Mesendoderm (in vitro differentiated cells): ENCODE results near the gene LRRC74B.

Experiments used
- DNase-seq: peaks from one replicate; pipeline ENCODE4 v3.0.0; 2013
- H2AK5ac ChIP-seq: 2 replicates; pipeline ENCODE4 v1.6.1; 2013; ENCODE audit warnings: low read length, inconsistent platforms
- H2BK120ac ChIP-seq: 2 replicates; pipeline ENCODE4 v1.6.1; 2013; ENCODE audit warnings: low read depth, mild to moderate bottlenecking, low read length, moderate library complexity, mixed read lengths
- H2BK15ac ChIP-seq: replicated peaks from 2 replicates; pipeline ENCODE4 v1.6.1; 2013; ENCODE audit warnings: low read depth, mild to moderate bottlenecking, moderate library complexity
- H2BK5ac ChIP-seq: 2 replicates; pipeline ENCODE4 v1.6.1; 2013; ENCODE audit warnings: low read length, inconsistent platforms
- H3K18ac ChIP-seq: 2 replicates; pipeline ENCODE4 v1.6.1; 2013; ENCODE audit warnings: mild to moderate bottlenecking, low read length, mixed read lengths
- H3K23ac ChIP-seq: one replicate; pipeline ENCODE4 v1.6.1; 2013; ENCODE audit warnings: low read length
- H3K27ac ChIP-seq: 2 replicates; pipeline ENCODE4 v1.5.1; 2013; ENCODE audit warnings: low read depth, mild to moderate bottlenecking, inconsistent platforms, low read length, moderate library complexity
- H3K27me3 ChIP-seq: 2 replicates; pipeline ENCODE4 v1.6.1; 2013; ENCODE audit warnings: low read length, control low read depth, mild to moderate bottlenecking, inconsistent platforms; ENCODE audit not compliant: insufficient read depth, poor library complexity
- H3K36me3 ChIP-seq: 2 replicates; pipeline ENCODE4 v1.6.1; 2013; ENCODE audit warnings: low read length, inconsistent platforms; ENCODE audit not compliant: control insufficient read depth, insufficient read depth
- H3K4ac ChIP-seq: one replicate; pipeline ENCODE4 v1.6.1; 2013; ENCODE audit warnings: low read depth, mild to moderate bottlenecking, low read length, moderate library complexity
- H3K4me1 ChIP-seq: 2 replicates; pipeline ENCODE4 v1.6.1; 2013; ENCODE audit warnings: low read depth, low read length, inconsistent platforms; ENCODE audit not compliant: control insufficient read depth
- H3K4me2 ChIP-seq: 2 replicates; pipeline ENCODE4 v1.6.1; 2013; ENCODE audit warnings: low read length
- H3K4me3 ChIP-seq: 2 replicates; pipeline ENCODE4 v1.5.1; 2013; ENCODE audit warnings: mild to moderate bottlenecking, low read length
- H3K56ac ChIP-seq: one replicate; pipeline ENCODE4 v1.6.1; 2013; ENCODE audit warnings: low read length
- H3K79me1 ChIP-seq: 2 replicates; pipeline ENCODE4 v1.6.1; 2013; ENCODE audit warnings: low read length, inconsistent platforms
- H3K79me2 ChIP-seq: 2 replicates; pipeline ENCODE4 v1.6.1; 2013; ENCODE audit warnings: mild to moderate bottlenecking, low read length; ENCODE audit not compliant: control insufficient read depth, insufficient read depth
- H3K9ac ChIP-seq: 2 replicates; pipeline ENCODE4 v1.6.1; 2013; ENCODE audit warnings: low read length, inconsistent platforms
- H4K5ac ChIP-seq: one replicate; pipeline ENCODE4 v1.6.1; 2013; ENCODE audit warnings: low read length
- H4K8ac ChIP-seq: one replicate; pipeline ENCODE4 v1.6.1; 2013; ENCODE audit warnings: low read depth, mild to moderate bottlenecking, control low read depth, low read length, moderate library complexity
- WGBS: extraction: QIAGEN DNeasy Blood & Tissue Kit; methylation state at CpG from one replicate; pipeline ENCODE4 v1.1.7; 2013; ENCODE audit warnings: low lambda C conversion rate, missing lambda C conversion rate; ENCODE audit not compliant: insufficient coverage; ENCODE audit errors: extremely low coverage; 5-methylcytosine and 5-hydroxymethylcytosine counted together

The LRRC74B gene

GRCh38 chr22:21026783-21027692 lies 18.7 kb upstream of the LRRC74B start:
- H3K4me3 ChIP-seq = no peak overlapping the region
- no peaks in the 10 kb centered on the region for H3K4me1 ChIP-seq
- no peaks in the 10 kb centered on the region for H3K79me1 ChIP-seq
- H2BK120ac ChIP-seq = no peak overlapping the region
- no peak overlapping the region for H3K4ac ChIP-seq
- H3K79me2 ChIP-seq = no peaks in the 10 kb centered on the region
- DNase-seq = no peak
- H4K5ac ChIP-seq = no peak overlapping the region
- no peaks in the 10 kb centered on the region for H3K36me3 ChIP-seq
- H3K27me3 ChIP-seq = no peaks in the 10 kb centered on the region
- no peak overlapping the region for H3K18ac ChIP-seq
- WGBS = no CpG with 5 or more reads among the region's 14 CpGs
- H3K27ac ChIP-seq = no peak overlapping the region
- H2BK15ac ChIP-seq = no peak overlapping the region
- H3K9ac ChIP-seq = no peak overlapping the region
- no peak overlapping the region for H3K4me2 ChIP-seq
- no peak overlapping the region for H3K56ac ChIP-seq
- no peak overlapping the region for H3K23ac ChIP-seq
- H4K8ac ChIP-seq = no peak overlapping the region
- H2AK5ac ChIP-seq = no peak overlapping the region
- no peak overlapping the region for H2BK5ac ChIP-seq

GRCh38 chr22:21028277-21029251 lies 17.2 kb upstream of the LRRC74B start:
- Histone ChIP-seq H4K8ac (no peak overlapping the region), H3K18ac (no peak overlapping the region), H3K4me2 (no peak overlapping the region), H3K56ac (no peak overlapping the region), H2AK5ac (no peak overlapping the region), H3K4ac (no peak overlapping the region), H3K4me3 (no peak overlapping the region), H3K27me3 (no peaks in the 10 kb centered on the region), H2BK5ac (no peak overlapping the region), H2BK15ac (no peak overlapping the region), H3K79me2 (no peaks in the 10 kb centered on the region), H2BK120ac (no peak overlapping the region), H3K9ac (no peak overlapping the region), H3K36me3 (no peaks in the 10 kb centered on the region), H3K4me1 (no peaks in the 10 kb centered on the region), H3K27ac (no peak overlapping the region), H3K23ac (no peak overlapping the region), H3K79me1 (no peaks in the 10 kb centered on the region), H4K5ac (no peak overlapping the region)
- no CpG with 5 or more reads among the region's 13 CpGs for WGBS
- DNase-seq = no peak

GRCh38 chr22:21029486-21030025 lies 16.2 kb upstream of the LRRC74B start:
- no peak for DNase-seq
- no peak overlapping the region for H3K56ac ChIP-seq
- WGBS = no CpG with 5 or more reads among the region's 12 CpGs
- H3K27me3 ChIP-seq = no peaks in the 10 kb centered on the region
- H4K5ac ChIP-seq = no peak overlapping the region
- H3K36me3 ChIP-seq = no peaks in the 10 kb centered on the region
- no peak overlapping the region for H3K4me2 ChIP-seq
- no peak overlapping the region for H4K8ac ChIP-seq
- no peak overlapping the region for H3K4ac ChIP-seq
- no peak overlapping the region for H3K9ac ChIP-seq
- no peak overlapping the region for H3K18ac ChIP-seq
- no peak overlapping the region for H2AK5ac ChIP-seq
- H2BK120ac ChIP-seq = no peak overlapping the region
- H3K79me2 ChIP-seq = no peaks in the 10 kb centered on the region
- no peak overlapping the region for H2BK15ac ChIP-seq
- H3K4me3 ChIP-seq = no peak overlapping the region
- H3K79me1 ChIP-seq = no peaks in the 10 kb centered on the region
- H3K27ac ChIP-seq = no peak overlapping the region
- H3K4me1 ChIP-seq = no peaks in the 10 kb centered on the region
- no peak overlapping the region for H2BK5ac ChIP-seq
- H3K23ac ChIP-seq = no peak overlapping the region

- no peak overlapping the region for H3K18ac ChIP-seq
- no peak overlapping the region for H2BK120ac ChIP-seq
- H2AK5ac ChIP-seq = no peak overlapping the region
- no peak overlapping the region for H2BK5ac ChIP-seq
- no peaks in the 10 kb centered on the region for H3K4me1 ChIP-seq
- H3K79me2 ChIP-seq = no peaks in the 10 kb centered on the region
- no peak overlapping the region for H3K9ac ChIP-seq
- no peak overlapping the region for H4K8ac ChIP-seq
- DNase-seq = no peak
- no peak overlapping the region for H4K5ac ChIP-seq
- H3K79me1 ChIP-seq = no peaks in the 10 kb centered on the region
- H2BK15ac ChIP-seq = no peak overlapping the region
- no peak overlapping the region for H3K4ac ChIP-seq
- no peak overlapping the region for H3K4me3 ChIP-seq
- WGBS = no CpG with 5 or more reads among the region's 15 CpGs
- no peaks in the 10 kb centered on the region for H3K36me3 ChIP-seq
- H3K56ac ChIP-seq = no peak overlapping the region
- no peak overlapping the region for H3K27ac ChIP-seq
- no peaks in the 10 kb centered on the region for H3K27me3 ChIP-seq
- H3K23ac ChIP-seq = no peak overlapping the region
- no peak overlapping the region for H3K4me2 ChIP-seq
These were observed 15.7 kb upstream of the LRRC74B start for GRCh38 chr22:21030032-21030431.

GRCh38 chr22:21030621-21031544 lies 14.9 kb upstream of the LRRC74B start:
- no peaks in the 10 kb centered on the region for H3K27me3 ChIP-seq
- H3K79me1 ChIP-seq = no peaks in the 10 kb centered on the region
- no CpG with 5 or more reads among the region's 40 CpGs for WGBS
- H3K4me2 ChIP-seq = no peak overlapping the region
- H3K56ac ChIP-seq = no peak overlapping the region
- H3K18ac ChIP-seq = no peak overlapping the region
- H3K9ac ChIP-seq = no peak overlapping the region
- H2BK15ac ChIP-seq = no peak overlapping the region
- H3K4ac ChIP-seq = no peak overlapping the region
- no peak overlapping the region for H3K23ac ChIP-seq
- H2BK5ac ChIP-seq = no peak overlapping the region
- no peaks in the 10 kb centered on the region for H3K36me3 ChIP-seq
- no peak overlapping the region for H4K5ac ChIP-seq
- H3K27ac ChIP-seq = no peak overlapping the region
- H3K4me1 ChIP-seq = no peaks in the 10 kb centered on the region
- no peaks in the 10 kb centered on the region for H3K79me2 ChIP-seq
- H2BK120ac ChIP-seq = no peak overlapping the region
- no peak overlapping the region for H3K4me3 ChIP-seq
- no peak overlapping the region for H4K8ac ChIP-seq
- no peak overlapping the region for H2AK5ac ChIP-seq
- DNase-seq = no peak
